Natural killer cell (primary cell): Measurements from ENCODE around the gene DBI. TPM values are rescaled to one million over a fixed set of nuclear protein-coding genes. Genes with fewer than 3 reads are reported as not detected.

Experiments used
- ATAC-seq, 3 donors: fragments of 150-1000 bp in 2 of 3; fragments of 200-7000 bp in 1 of 3; cut with Tn5 transposase; 1 replicate in 1 of 3; 2 replicates in 2 of 3; pipeline ENCODE4 v1.10.0; 2021; ENCODE audit warnings: mild to moderate bottlenecking in 2 of 3, moderate library complexity in 2 of 3
- DNase-seq, 2 donors: peaks; one replicate each; pipeline versions ENCODE4 v3.0.0 to v3.0.0-alpha.2; 2013 to 2021; ENCODE audit warnings: mixed read lengths in 1 of 2
- H3K27ac ChIP-seq: one replicate; pipeline ENCODE4 v1.5.1; 2013; ENCODE audit warnings: mild to moderate bottlenecking, low read length
- H3K27me3 ChIP-seq: one replicate; pipeline ENCODE4 v1.6.1; 2013; ENCODE audit warnings: low read length; ENCODE audit not compliant: control insufficient read depth, insufficient read depth
- H3K36me3 ChIP-seq: one replicate; pipeline ENCODE4 v1.6.1; 2013; ENCODE audit warnings: low read length; ENCODE audit not compliant: control insufficient read depth, insufficient read depth
- H3K4me1 ChIP-seq: one replicate; pipeline ENCODE4 v1.6.1; 2013; ENCODE audit warnings: low read length; ENCODE audit not compliant: control insufficient read depth, insufficient read depth
- H3K4me3 ChIP-seq: one replicate; pipeline ENCODE4 v1.5.1; 2013; ENCODE audit warnings: low read length
- H3K9me3 ChIP-seq: one replicate; pipeline ENCODE4 v1.6.1; 2013; ENCODE audit warnings: low read length; ENCODE audit not compliant: control insufficient read depth, insufficient read depth
- H3K27ac Mint-ChIP-seq, 2 donors: one replicate each; pipeline ENCODE4 v1.8.0; 2022; ENCODE audit warnings: mild to moderate bottlenecking in 2 of 2, mixed read lengths in 2 of 2, moderate library complexity in 1 of 2
- H3K27me3 Mint-ChIP-seq, 2 donors: one replicate each; pipeline ENCODE4 v1.8.0; 2022; ENCODE audit warnings: low read depth in 2 of 2, mixed read lengths in 2 of 2
- H3K36me3 Mint-ChIP-seq: one replicate; pipeline ENCODE4 v1.8.0; 2022; ENCODE audit warnings: mixed read lengths
- H3K4me1 Mint-ChIP-seq, 2 donors: one replicate each; pipeline ENCODE4 v1.8.0; 2022; ENCODE audit warnings: mixed read lengths in 2 of 2
- H3K4me3 Mint-ChIP-seq: one replicate; pipeline ENCODE4 v1.8.0; 2022; ENCODE audit warnings: mild to moderate bottlenecking, moderate library complexity, mixed read lengths
- H3K9me3 Mint-ChIP-seq, 2 donors: one replicate each; pipeline ENCODE4 v1.8.0; 2022; ENCODE audit warnings: mixed read lengths in 2 of 2
- WGBS: methylation state at CpG from one replicate; pipeline ENCODE4 v1.1.7; 2013; ENCODE audit warnings: missing lambda C conversion rate; ENCODE audit not compliant: insufficient coverage; 5-methylcytosine and 5-hydroxymethylcytosine counted together
- intact Hi-C: fragments of 100-400 bp; cut with micrococcal nuclease; formaldehyde crosslinking; loops from one replicate; pipeline ENCODE4 v1.14.2; 2022
- total RNA-seq, 4 donors: library from RNA; stranded (reverse); fragments of 120-200 nt in 1 of 4; gene quantifications; one replicate each; pipeline versions ENCODE4 v1.2.3 to v1.2.4, GENCODE V29; 2013 to 2022
- TF ChIP-seq, protein P1 (sequence below): fragments of 200-600 bp; IDR thresholded peaks from one replicate; pipeline ENCODE4 v1.8.0; 2022; ENCODE audit warnings: antibody characterized with exemption

DBI gene
- total RNA-seq, 3 donors from 2014 or later (not counting 1 experiment from before 2014, with no cell fraction given): 85.1 to 109 (median 93.2) TPM

DNA sequence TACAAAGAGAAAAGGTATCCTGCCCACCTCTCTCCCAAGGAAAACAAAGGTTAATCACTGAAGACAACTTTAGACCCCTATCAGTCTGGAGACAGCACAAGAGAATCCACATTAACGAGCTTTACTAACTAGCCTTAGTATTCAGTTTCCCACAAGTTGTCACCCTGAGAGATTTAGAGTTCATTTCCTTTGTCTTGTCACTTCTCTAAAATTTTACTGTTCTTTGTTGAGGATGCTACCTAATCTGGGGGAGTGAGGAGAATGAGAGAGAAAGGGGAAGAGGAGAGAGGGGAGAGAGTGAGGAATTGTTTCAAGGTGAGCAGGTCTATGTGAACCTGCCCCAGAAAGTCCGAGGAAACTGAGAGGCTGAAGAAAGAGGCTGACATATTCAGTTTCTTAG is 28.5 kb upstream of the DBI start:
- intact Hi-C loops: no loop called here
- no peaks in the 10 kb centered on the region for H3K27me3 ChIP-seq

GRCh38 chr2:119338826-119339561 is 27.8 kb upstream of the DBI start:
- Histone ChIP-seq H3K9me3 (no peaks in the 10 kb centered on the region), H3K27me3 (no peaks in the 10 kb centered on the region), H3K4me3 (no peak overlapping the region), H3K4me1 (peaks cover 21% of the 10 kb centered on the region), H3K27ac (peak overlapping the region; percentile 59), H3K36me3 (no peaks in the 10 kb centered on the region)
- no peaks in the 10 kb centered on the region for H3K9me3 Mint-ChIP-seq
- peak overlapping the region; percentile 59 for H3K4me3 Mint-ChIP-seq
- ATAC-seq (peak; percentile 99 to 100 (median 100)), DNase-seq (peak; percentile 66 to 73)
- TF ChIP-seq, protein P1, sequence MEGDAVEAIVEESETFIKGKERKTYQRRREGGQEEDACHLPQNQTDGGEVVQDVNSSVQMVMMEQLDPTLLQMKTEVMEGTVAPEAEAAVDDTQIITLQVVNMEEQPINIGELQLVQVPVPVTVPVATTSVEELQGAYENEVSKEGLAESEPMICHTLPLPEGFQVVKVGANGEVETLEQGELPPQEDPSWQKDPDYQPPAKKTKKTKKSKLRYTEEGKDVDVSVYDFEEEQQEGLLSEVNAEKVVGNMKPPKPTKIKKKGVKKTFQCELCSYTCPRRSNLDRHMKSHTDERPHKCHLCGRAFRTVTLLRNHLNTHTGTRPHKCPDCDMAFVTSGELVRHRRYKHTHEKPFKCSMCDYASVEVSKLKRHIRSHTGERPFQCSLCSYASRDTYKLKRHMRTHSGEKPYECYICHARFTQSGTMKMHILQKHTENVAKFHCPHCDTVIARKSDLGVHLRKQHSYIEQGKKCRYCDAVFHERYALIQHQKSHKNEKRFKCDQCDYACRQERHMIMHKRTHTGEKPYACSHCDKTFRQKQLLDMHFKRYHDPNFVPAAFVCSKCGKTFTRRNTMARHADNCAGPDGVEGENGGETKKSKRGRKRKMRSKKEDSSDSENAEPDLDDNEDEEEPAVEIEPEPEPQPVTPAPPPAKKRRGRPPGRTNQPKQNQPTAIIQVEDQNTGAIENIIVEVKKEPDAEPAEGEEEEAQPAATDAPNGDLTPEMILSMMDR: no peak
- H3K27me3 Mint-ChIP-seq: no peaks in the 10 kb centered on the region
- no peaks in the 10 kb centered on the region for H3K36me3 Mint-ChIP-seq
- H3K27ac Mint-ChIP-seq: peak overlapping the region; percentile 89
- 19% methylated on average over 5 of the region's 6 CpGs for WGBS
- H3K4me1 Mint-ChIP-seq: peaks cover 33 to 34% of the 10 kb centered on the region in 2 donors
- intact Hi-C loops: loop anchor here (1.0 kb wide), 1 partner anchor 27 kb away; the partner anchor contains the start of genes C2orf76 and DBI

More for the DNA sequence above, 28.5 kb upstream of the DBI start:
- Histone ChIP-seq H3K9me3 (no peaks in the 10 kb centered on the region), H3K27ac (peak overlapping the region; percentile 59), H3K4me3 (no peak overlapping the region), H3K4me1 (peaks cover 21% of the 10 kb centered on the region), H3K36me3 (no peaks in the 10 kb centered on the region)
- Mint-ChIP-seq H3K36me3 (no peaks in the 10 kb centered on the region), H3K27me3 (no peaks in the 10 kb centered on the region), H3K4me3 (peak overlapping the region; percentile 59), H3K4me1 (peaks cover 33 to 34% of the 10 kb centered on the region in 2 donors), H3K27ac (peak overlapping the region; percentile 89), H3K9me3 (no peaks in the 10 kb centered on the region)
- DNase-seq (no peak), ATAC-seq (no peak)
- TF ChIP-seq, protein P1: no peak
- 44% methylated on average over 2 of the region's 2 CpGs for WGBS

DNA sequence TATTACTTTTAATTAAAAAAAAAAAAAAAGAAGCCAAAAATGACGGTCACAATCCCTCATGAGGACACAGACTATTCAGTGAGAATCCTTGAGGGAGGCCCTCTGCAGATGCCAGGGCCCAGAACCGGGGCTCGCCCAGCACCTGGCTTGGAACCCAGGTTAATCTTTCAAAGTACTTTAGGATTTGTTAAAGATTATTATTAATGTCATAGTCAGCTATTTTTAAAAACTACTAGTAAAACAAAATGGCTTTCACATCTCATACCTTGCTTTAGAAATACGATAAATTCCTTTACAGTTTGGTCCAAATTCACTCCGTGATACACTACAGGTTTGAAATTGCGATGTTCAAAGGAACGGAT is 27.2 kb upstream of the DBI start:
- no peak for ATAC-seq
- Mint-ChIP-seq H3K27me3 (no peaks in the 10 kb centered on the region), H3K4me1 (peaks cover 33 to 34% of the 10 kb centered on the region in 2 donors), H3K36me3 (no peaks in the 10 kb centered on the region), H3K27ac (peak overlapping the region; percentile 89), H3K4me3 (peak overlapping the region; percentile 58), H3K9me3 (no peaks in the 10 kb centered on the region)
- Histone ChIP-seq H3K4me1 (peaks cover 21% of the 10 kb centered on the region), H3K27ac (peak overlapping the region; percentile 59), H3K9me3 (no peaks in the 10 kb centered on the region), H3K27me3 (no peaks in the 10 kb centered on the region), H3K36me3 (no peaks in the 10 kb centered on the region), H3K4me3 (no peak overlapping the region)
- intact Hi-C loops: loop anchor here (1.0 kb wide), 1 partner anchor 27 kb away; the partner anchor contains the start of genes C2orf76 and DBI
- 85% methylated on average over 7 of the region's 7 CpGs for WGBS
- TF ChIP-seq, protein P1: no peak
- no peak for DNase-seq
